Stimulated activated CD8-positive, alpha-beta memory T cell treated with anti-CD3 and anti-CD28 coated beads, Interleukin-15, amount 100 ng/mL, for 4 hours (primary cell): Measurements from ENCODE around the gene PRKCQ.
"Not testable (repeated sequence)": the region's sequence is repeated elsewhere in the genome, so short reads cannot be mapped to it uniquely, and the experiment has no call there.

Source experiments
- DNase-seq, 2 donors: peaks; one replicate each; pipeline ENCODE4 v3.0.0-alpha.2; 2020; ENCODE audit warnings: low read depth in 2 of 2

The PRKCQ gene

DNA sequence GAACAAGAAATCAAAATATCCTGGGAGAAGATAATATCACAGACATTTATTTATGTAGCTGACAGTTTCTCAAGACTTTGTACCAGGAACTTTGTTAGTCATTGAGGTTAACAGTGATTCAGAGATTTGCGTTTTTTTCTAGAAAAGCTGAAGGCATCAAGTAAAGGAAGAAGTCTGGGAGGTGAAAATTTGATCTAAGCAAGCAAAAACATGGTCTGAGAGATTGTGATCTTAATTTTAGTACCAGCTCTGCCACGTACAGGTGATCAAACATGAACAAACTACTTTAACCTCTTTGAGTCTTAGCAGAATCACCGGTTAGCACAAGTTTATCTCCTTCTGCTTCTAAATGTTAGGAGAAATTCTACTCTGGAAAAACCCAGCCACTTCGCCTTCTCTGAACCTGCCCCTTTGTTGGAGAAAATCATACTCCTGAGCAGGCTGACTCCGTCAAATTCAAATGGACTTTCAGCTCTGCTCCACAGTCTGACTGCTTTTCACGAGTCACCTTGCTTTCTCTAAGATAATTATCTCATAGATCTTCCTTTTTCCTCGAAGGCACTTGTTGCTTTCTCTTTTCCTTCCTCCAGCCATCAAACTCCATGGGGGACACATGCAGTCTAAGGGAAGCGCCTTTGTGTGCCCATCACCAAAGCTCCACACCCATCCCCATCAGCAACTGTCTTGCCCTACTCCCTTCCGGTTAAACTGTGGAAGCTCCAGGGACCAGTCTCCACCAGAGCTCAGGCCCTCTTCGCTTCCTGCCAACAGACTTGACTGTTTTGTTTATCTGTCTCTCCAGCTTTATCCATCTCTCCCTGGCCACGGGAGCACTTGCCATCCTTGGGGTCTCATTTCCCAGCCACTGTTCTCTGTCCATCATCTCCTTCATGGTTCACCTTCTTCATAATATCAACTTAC, 86.3 kb downstream of the PRKCQ start:
- no peak for DNase-seq

GRCh38 chr10:6492896-6493295, 87.2 kb downstream of the PRKCQ start:
- no peak for DNase-seq

DNA sequence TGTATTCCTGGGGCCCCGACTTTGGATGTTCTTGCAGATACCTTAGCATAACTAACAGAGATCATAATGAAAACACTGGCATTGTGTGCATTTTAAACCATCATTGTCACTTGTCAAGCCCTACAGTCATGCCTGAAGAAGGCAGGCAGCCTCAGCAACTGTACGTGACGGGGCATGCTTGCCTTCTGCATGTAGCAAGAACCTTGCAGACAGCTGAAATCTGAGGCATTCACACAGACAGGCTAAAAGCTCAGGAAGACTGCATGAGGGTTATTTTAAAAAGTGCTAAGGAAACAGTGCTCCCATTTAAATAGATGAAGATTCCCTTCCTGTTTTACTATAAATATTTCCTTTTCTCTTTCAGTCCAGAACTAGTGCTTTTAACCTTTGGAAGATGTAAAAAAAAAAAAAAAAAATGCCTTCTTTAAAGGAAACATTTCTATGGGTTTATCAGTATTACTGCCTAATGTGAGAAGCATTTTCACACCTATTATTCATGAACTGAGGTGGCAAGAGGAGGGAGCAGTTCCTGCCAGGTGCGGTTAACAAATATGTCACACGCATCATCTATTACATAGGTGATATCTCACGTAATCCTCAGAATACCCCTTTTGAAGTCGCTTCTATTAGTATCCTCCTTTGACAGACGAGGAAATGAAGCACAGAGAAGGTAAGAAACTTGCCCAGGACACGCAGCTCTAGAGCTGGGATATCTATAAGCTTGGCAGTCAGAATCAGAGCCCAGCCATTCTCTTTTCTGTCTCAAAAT, 88.1 kb downstream of the PRKCQ start:
- peak in 1 of 2 donors; percentile 19 for DNase-seq

DNA sequence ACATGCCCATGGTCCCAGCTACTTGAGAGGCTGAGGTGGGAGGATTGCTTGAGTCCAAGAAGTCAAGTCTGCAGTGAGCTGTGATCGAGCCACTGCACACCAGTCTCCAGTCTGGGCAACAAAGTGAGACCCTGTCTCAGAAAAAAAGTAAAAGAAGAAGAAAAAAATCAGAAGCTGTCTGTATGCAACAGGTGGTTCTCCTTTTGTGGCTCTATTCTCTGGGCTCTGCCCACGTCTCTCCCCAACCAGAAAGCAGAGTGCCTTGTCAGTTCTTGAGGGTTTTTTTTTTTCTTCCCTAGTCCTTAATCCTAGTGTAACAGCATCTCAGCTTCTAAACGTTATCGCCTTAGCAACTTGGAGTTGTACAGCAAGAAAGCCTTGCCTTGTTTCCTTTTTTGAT, 89.5 kb downstream of the PRKCQ start:
- DNase-seq: no peak

DNA sequence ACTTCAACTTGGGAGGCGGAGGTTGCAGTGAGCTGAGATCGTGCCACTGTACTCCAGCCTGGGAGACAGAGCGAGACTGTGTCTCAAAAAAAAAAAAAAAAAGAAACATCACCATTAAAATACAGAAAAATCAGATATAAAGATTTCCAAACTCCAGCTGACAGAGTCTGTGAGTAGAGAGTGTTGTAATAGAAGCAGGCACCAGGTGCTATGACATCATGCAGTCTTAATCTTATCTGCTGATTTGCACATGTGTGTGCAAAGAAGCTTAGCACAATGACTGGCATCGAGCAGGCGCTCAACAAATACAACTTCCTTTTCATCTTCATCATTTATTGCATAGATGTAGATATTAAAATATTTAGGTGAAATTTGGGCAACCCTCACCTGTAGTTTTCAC, 92.2 kb downstream of the PRKCQ start:
- no peak for DNase-seq

DNA sequence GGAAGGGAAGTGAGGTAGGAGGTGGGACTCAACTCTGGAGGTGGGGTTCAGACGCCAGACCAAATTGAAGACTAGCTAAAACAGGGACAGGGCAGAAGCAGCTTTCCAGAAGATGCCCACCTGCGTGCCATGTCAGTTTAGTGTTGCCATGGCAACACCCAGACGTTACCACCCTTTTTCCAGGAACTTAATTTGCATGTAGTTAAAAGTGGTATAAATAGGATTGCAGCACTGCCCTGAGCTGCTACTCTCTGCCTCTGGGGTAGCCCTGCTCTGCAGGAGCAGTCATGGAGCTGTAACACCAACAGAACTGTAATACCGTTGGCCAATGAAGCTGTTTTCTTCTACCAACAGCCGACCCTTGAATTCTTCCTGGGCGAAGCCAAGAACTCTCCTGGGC, 93.8 kb downstream of the PRKCQ start:
- no peak for DNase-seq

- DNase-seq: no peak
Measured at GRCh38 chr10:6482737-6483357, 97.2 kb downstream of the PRKCQ start.

- DNase-seq: no peak
Measured at GRCh38 chr10:6478722-6479121, 101.4 kb downstream of the PRKCQ start.

DNA sequence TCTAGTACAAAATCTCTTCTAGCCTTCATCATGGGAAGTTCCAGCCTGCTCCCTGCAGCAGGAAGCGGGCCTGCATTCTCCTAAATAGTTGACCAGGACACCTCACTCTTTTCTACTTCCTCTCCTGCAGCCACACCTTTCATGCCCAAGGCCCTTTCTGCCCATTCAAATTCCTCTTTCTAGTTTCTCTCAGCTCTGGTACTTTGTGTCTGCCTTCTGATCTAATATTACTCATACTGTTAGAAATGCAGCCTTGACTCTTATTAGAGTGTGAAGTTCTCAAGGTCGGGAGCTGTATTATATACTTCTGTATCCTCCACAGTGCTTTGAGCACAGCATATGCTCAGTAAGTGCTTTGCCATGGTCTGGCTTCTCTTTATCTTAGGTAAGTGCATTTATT, 103.1 kb downstream of the PRKCQ start:
- no peak for DNase-seq

GRCh38 chr10:6474871-6475270, 105.2 kb downstream of the PRKCQ start:
- DNase-seq: no peak

DNA sequence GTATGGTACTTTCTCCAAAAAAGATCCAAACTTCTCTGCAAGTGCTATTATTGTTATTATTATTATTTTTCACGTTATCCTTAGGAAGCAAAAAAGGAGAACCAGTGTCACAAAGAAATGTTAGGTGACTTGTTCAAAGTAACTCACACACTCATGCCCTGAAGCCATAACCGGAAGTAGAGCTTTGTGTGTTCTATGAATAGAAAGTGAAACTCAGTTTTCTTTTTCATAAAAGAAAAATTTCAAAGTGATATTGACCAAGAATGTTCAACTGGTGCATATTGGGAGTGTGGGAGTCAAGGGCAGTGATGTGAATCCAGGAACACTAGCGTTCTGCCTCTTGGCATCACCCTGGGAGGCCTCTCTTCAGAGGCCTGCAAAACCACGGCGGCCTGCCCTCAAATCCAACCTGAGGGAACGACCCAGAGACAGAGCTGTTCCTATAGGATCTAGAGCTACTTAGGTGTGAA, 106.1 kb downstream of the PRKCQ start:
- DNase-seq: no peak

DNA sequence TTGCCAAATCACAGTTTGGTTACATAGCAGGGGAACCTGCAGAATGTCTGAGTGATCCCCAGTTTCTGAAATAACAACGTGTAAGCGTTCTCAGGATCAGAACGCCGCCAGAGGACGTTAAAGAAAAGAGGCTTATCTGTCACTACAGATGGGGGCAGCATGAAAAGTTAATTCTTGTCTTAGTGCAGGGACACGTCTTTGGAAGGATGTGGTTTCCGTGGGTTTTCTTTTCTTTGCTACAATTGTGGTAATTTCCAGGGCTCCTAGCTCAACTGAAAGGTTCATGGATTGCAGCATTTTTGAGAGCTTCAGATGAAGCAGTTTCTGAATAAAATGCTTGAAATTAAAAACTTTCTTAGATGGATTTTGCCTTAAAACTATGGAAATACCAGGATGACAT, 106.6 kb downstream of the PRKCQ start:
- DNase-seq: peak in 1 of 2 donors; percentile 35

DNA sequence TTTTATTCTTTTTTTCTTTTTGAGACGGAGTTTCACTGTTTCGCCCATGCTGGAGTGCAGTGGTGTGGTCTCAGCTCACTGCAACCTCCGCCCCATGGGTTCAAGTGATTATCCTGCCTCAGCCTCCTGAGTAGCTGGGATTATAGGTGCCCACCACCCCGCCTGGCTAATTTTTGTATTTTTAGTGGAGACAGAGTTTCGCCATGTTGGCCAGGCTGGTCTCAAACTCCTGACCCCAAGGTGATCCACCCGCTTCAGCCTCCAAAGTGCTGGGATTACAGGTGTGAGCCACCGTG, 107.4 kb downstream of the PRKCQ start:
- DNase-seq: not testable (repeated sequence)

- no peak for DNase-seq
Measured at GRCh38 chr10:6470894-6471618, 109.0 kb downstream of the PRKCQ start.

- DNase-seq: no peak
Measured at GRCh38 chr10:6469661-6470060, 110.4 kb downstream of the PRKCQ start.

DNA sequence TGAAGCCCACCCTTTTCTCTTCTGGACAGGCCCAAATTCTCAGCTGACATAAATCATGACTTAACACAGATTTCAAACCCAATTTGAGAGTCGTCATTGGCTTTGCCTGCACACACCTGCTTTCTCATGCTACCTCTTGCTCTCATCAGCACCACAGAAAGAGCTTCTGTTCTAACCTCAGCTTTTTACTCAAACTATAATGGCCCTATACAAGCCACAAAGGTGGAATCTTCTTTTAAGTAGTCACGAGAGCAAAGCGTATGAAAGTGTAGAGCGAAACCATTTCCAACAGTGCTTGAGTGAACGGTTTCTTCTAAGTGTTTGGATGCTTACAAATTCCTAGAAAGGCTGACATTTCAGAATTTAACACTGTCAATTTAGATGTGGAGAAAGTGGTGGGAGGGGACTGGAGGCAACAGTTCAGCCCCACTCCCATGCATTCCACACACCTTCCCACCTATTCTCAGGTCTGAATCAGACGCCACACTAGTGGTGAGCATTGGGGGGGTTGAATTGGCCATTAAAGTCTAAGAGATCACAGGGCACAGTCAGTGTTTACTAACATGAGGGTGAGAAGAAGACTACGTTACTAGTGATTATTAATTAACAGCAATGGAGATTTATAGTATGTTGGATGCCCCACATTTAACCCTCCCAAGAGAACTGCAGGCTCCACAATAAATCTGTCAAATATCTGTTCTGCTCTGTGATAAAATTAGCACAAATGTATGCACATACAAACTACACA, 114.0 kb downstream of the PRKCQ start:
- DNase-seq: no peak

- no peak for DNase-seq
Measured at GRCh38 chr10:6465437-6465836, 114.6 kb downstream of the PRKCQ start.

DNA sequence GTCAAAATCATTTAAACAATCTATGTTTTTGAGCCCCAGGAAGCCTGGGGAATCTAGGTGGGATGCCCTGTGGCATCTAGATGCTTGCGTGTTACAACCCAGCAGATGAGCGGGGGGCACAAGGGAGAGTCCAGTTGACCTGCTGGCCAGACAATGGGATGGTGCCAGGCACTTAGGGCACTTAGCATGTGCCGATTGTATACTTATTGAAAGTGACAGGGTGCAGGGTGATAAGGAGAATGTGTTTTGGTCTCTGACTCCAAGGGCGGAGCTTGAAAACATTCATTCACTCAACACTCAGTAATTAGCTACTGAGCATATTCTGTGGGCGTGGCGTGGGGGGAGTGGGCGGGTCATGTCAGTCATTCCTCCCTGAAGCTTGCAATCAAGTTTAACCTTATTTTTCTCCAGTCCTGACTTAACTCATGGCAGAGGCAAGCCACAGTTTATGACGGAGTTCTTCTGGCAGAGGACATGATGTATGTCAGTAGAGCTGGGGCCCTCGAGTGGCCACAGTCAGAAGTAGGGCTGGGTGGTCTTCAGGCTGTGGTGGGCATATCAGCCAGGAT, 115.1 kb downstream of the PRKCQ start:
- no peak for DNase-seq

GRCh38 chr10:6463366-6463765, 116.7 kb downstream of the PRKCQ start:
- DNase-seq: no peak

DNA sequence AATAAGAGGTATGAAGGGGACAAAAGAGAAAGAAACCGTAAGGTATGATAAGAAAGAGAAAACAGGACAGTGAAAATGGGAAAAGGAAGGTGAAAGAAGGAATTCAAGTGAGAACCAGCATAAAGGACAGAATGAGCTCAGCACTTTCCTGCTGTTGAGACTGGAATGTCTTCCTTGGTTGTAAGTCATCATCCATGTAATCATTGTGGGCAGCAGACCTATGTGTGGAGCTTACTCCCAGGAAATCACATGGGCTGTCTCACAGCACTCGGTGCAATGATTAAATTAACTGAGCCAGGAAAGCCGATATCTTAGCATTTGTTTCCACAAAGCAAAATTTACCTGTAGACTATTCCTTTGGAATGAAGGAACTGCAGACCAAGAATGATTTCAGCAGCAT, 118.1 kb downstream of the PRKCQ start:
- no peak for DNase-seq

DNA sequence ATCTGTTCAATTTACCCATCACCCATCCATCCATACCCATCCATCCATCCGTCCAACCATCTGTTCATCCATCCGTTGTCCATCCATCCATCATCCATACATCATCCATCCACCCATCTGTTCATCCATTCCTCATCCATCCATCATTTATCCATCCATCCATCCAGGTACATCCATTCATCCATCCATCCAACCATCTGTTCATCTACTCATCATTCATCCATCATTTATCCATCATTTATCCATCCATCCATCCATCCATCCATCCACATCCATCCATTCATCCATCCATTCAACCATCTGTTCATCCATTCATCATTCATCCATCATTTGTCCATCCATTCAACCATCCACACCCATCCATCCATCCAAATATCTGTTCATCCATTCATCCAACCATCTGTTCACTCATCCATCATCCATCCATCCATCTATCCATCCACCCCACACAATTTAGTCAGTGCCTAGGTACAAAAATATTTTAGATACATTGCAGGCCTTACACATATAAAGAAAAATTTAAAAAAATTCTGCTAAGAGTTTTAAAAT, 119.1 kb downstream of the PRKCQ start:
- DNase-seq: no peak
